Fibroblast of lung (primary cell): ENCODE measurements around the gene ANKRD31.

Source experiments
- EZH2 ChIP-seq: IDR thresholded peaks from 2 replicates; pipeline ENCODE4 v1.5.1; 2012; ENCODE audit warnings: low read length, control low read depth, mild to moderate bottlenecking; ENCODE audit errors: missing control alignments
- TF ChIP-seq, protein P1 (sequence below), 2 donors: IDR thresholded peaks in 1 of 2; conservative IDR thresholded peaks in 1 of 2; 1 replicate in 1 of 2; 2 replicates in 1 of 2; pipeline ENCODE4 v1.5.1; 2011 to 2012; ENCODE audit warnings: low read length in 2 of 2, control low read depth in 1 of 2, inconsistent platforms in 1 of 2, low read depth in 1 of 2, mild to moderate bottlenecking in 1 of 2

DNA sequence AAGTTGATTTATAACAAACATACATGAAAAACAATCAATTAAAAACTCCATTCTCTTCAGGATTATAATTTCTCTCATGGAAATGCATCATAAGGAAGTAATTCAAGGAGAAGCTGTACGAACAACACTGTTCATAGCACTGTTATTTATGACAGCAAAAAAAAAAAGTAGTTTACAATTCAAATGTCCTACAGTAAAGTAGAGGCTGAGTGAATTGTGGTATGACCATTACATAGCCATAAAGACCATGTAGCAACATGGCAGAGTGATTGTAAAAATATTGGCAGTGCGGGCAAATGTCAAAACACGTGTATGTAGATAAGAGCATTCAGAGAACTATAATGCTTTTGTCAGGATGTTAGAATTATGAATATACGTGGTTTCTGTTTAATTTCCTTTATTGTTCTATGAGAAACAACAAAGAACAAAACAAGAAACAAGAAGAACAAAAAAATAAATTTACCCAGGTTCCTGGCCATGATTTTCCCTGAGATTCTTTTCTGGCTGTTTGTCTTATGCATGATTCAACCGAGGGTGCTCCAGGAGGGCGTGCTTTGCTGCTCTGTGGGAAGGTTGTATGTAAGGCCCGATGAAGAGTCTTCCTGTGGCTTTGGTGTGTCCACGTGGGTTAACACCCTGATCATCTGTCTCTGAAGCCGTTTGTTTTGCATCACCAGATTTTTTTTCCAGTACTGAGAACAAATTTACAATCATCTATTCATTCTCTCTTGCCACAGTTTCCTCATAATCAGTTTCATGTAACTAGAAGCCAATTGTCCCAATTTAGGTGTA, 213.1 kb downstream of the ANKRD31 start:
- TF ChIP-seq, protein P1, sequence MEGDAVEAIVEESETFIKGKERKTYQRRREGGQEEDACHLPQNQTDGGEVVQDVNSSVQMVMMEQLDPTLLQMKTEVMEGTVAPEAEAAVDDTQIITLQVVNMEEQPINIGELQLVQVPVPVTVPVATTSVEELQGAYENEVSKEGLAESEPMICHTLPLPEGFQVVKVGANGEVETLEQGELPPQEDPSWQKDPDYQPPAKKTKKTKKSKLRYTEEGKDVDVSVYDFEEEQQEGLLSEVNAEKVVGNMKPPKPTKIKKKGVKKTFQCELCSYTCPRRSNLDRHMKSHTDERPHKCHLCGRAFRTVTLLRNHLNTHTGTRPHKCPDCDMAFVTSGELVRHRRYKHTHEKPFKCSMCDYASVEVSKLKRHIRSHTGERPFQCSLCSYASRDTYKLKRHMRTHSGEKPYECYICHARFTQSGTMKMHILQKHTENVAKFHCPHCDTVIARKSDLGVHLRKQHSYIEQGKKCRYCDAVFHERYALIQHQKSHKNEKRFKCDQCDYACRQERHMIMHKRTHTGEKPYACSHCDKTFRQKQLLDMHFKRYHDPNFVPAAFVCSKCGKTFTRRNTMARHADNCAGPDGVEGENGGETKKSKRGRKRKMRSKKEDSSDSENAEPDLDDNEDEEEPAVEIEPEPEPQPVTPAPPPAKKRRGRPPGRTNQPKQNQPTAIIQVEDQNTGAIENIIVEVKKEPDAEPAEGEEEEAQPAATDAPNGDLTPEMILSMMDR (conservative IDR thresholded peaks at IDR 0.05 in 1 of 2, IDR thresholded peaks at IDR 0.05 in 1 of 2; ENCODE audit: low read depth in 1 of 2, low read length in 2 of 2): no peak
- no peak for TF ChIP-seq EZH2
